ENCODE measurements around the gene SPATA18.

Gene SPATA18

GRCh38 chr4:52037689-52038102, 13.4 kb upstream of the SPATA18 start:
- no peak overlapping the region for H3K27ac ChIP-seq
- no peaks in the 10 kb centered on the region for H4K20me1 ChIP-seq (ENCODE audit: insufficient read depth)
- peaks cover 1% of the 10 kb centered on the region; the same call in 1 of the 2 replicates for H3K36me3 ChIP-seq (ENCODE audit: insufficient read depth)
- peak overlapping the region; percentile 100 for H3K4me2 ChIP-seq
- H2AFZ ChIP-seq (ENCODE audit: low read depth): peak overlapping the region; percentile 97
- H3K27me3 ChIP-seq (ENCODE audit: insufficient read depth, low read depth): no peaks in the 10 kb centered on the region
- peak overlapping the region; percentile 65; the same call in 1 of the 2 replicates for H3K9ac ChIP-seq
- H3K4me3 ChIP-seq (IDR thresholded peaks at IDR 0.05; ENCODE audit: insufficient read depth, low read depth, low read length): peak overlapping the region; percentile 75
- H3K79me2 ChIP-seq (ENCODE audit: insufficient read depth, low read depth): peaks cover 21% of the 10 kb centered on the region
- TF ChIP-seq CTCF (conservative IDR thresholded peaks at IDR 0.05; ENCODE audit: low read depth, low read length): no peak
- peaks cover 15% of the 10 kb centered on the region for H3K4me1 ChIP-seq (ENCODE audit: low read depth, poor library complexity, severe bottlenecking)

GRCh38 chr4:52038103-52038912, 12.8 kb upstream of the SPATA18 start, which contains the start of gene SGCB:
Gene SGCB (minus strand): TSS chr4:52038299. CDS start chr4:52038259, 40 bp downstream.
- no peaks in the 10 kb centered on the region for H4K20me1 ChIP-seq (ENCODE audit: insufficient read depth)
- H3K4me2 ChIP-seq: peak within 1 kb of the TSS; percentile 100
- H3K4me1 ChIP-seq (ENCODE audit: low read depth, poor library complexity, severe bottlenecking): peaks cover 15% of the 10 kb centered on the region
- H2AFZ ChIP-seq (ENCODE audit: low read depth): peak within 1 kb of the TSS; percentile 97
- H3K27ac ChIP-seq: no peak within 1 kb of the TSS
- H3K27me3 ChIP-seq (ENCODE audit: insufficient read depth, low read depth): no peaks in the 10 kb centered on the region
- peak within 1 kb of the TSS; percentile 75 for H3K4me3 ChIP-seq (IDR thresholded peaks at IDR 0.05; ENCODE audit: insufficient read depth, low read depth, low read length)
- no peak for TF ChIP-seq CTCF (conservative IDR thresholded peaks at IDR 0.05; ENCODE audit: low read depth, low read length)
- H3K36me3 ChIP-seq (ENCODE audit: insufficient read depth): no peaks in the 10 kb centered on the region
- peak within 1 kb of the TSS; percentile 65; the same call in 1 of the 2 replicates for H3K9ac ChIP-seq
- H3K79me2 ChIP-seq (ENCODE audit: insufficient read depth, low read depth): peaks cover 21% of the 10 kb centered on the region

- no peaks in the 10 kb centered on the region for H3K36me3 ChIP-seq (ENCODE audit: insufficient read depth)
- no peaks in the 10 kb centered on the region for H3K27me3 ChIP-seq (ENCODE audit: insufficient read depth, low read depth)
- TF ChIP-seq CTCF (conservative IDR thresholded peaks at IDR 0.05; ENCODE audit: low read depth, low read length): no peak
- no peak overlapping the region for H3K9ac ChIP-seq
- H3K27ac ChIP-seq: no peak overlapping the region
- H4K20me1 ChIP-seq (ENCODE audit: insufficient read depth): no peaks in the 10 kb centered on the region
- no peak overlapping the region for H3K4me2 ChIP-seq
- no peaks in the 10 kb centered on the region for H3K4me1 ChIP-seq (ENCODE audit: low read depth, poor library complexity, severe bottlenecking)
- H2AFZ ChIP-seq (ENCODE audit: low read depth): no peak overlapping the region
- H3K4me3 ChIP-seq (IDR thresholded peaks at IDR 0.05; ENCODE audit: insufficient read depth, low read depth, low read length): no peak overlapping the region
- no peaks in the 10 kb centered on the region for H3K79me2 ChIP-seq (ENCODE audit: insufficient read depth, low read depth)
Measured at GRCh38 chr4:52045028-52045427, 6.1 kb upstream of the SPATA18 start.

GRCh38 chr4:52049266-52049665, 1.8 kb upstream of the SPATA18 start:
- Histone ChIP-seq H3K27me3 (ENCODE audit: insufficient read depth, low read depth) (no peaks in the 10 kb centered on the region), H3K27ac (no peak overlapping the region), H3K4me3 (IDR thresholded peaks at IDR 0.05; ENCODE audit: insufficient read depth, low read depth, low read length) (no peak overlapping the region), H3K4me1 (ENCODE audit: low read depth, poor library complexity, severe bottlenecking) (no peaks in the 10 kb centered on the region), H3K4me2 (no peak overlapping the region), H3K36me3 (ENCODE audit: insufficient read depth) (no peaks in the 10 kb centered on the region), H2AFZ (ENCODE audit: low read depth) (no peak overlapping the region), H4K20me1 (ENCODE audit: insufficient read depth) (no peaks in the 10 kb centered on the region), H3K9ac (no peak overlapping the region), H3K79me2 (ENCODE audit: insufficient read depth, low read depth) (no peaks in the 10 kb centered on the region)
- TF ChIP-seq CTCF (conservative IDR thresholded peaks at IDR 0.05; ENCODE audit: low read depth, low read length): no peak

Measured in KMS-11 (cell line).